Measurements from ENCODE around the gene MAN1C1.
"Not testable (repeated sequence)": the region's sequence is repeated elsewhere in the genome, so short reads cannot be mapped to it uniquely, and the experiment has no call there.

Gene MAN1C1

GRCh38 chr1:25583519-25584370 lies 32.8 kb upstream of the MAN1C1 start:
- DNase-seq, result no peak

- no peak for DNase-seq
Measured at GRCh38 chr1:25586181-25586588, 30.4 kb upstream of the MAN1C1 start.

GRCh38 chr1:25587290-25587689 lies 29.3 kb upstream of the MAN1C1 start:
- DNase-seq, result no peak

GRCh38 chr1:25588224-25588623 lies 28.4 kb upstream of the MAN1C1 start:
- DNase-seq, result not testable (repeated sequence)

- DNase-seq, result not testable (repeated sequence)
Measured at GRCh38 chr1:25588786-25589185, 27.8 kb upstream of the MAN1C1 start.

GRCh38 chr1:25590096-25590824 lies 26.3 kb upstream of the MAN1C1 start:
- DNase-seq, result no peak

- DNase-seq, result no peak
Measured at GRCh38 chr1:25593861-25594260, 22.7 kb upstream of the MAN1C1 start.

GRCh38 chr1:25594971-25595370 lies 21.6 kb upstream of the MAN1C1 start:
- no peak for DNase-seq

- DNase-seq, result not testable (repeated sequence)
Measured at GRCh38 chr1:25596641-25597040, 19.9 kb upstream of the MAN1C1 start.

GRCh38 chr1:25598879-25599278 lies 17.7 kb upstream of the MAN1C1 start:
- DNase-seq, result no peak

GRCh38 chr1:25599969-25600610 lies 16.5 kb upstream of the MAN1C1 start:
- DNase-seq, result no peak

GRCh38 chr1:25600971-25601699 lies 15.5 kb upstream of the MAN1C1 start:
- DNase-seq, result not testable (repeated sequence)

- not testable (repeated sequence) for DNase-seq
Measured at GRCh38 chr1:25603779-25604538, 12.6 kb upstream of the MAN1C1 start.

GRCh38 chr1:25607123-25607522 lies 9.5 kb upstream of the MAN1C1 start:
- no peak for DNase-seq

GRCh38 chr1:25608488-25609178 lies 8.0 kb upstream of the MAN1C1 start:
- DNase-seq, result peak; percentile 66 to 88 (median 82)

- DNase-seq, result no peak
Measured at GRCh38 chr1:25609921-25610320, 6.7 kb upstream of the MAN1C1 start.

GRCh38 chr1:25610822-25611630 lies 5.6 kb upstream of the MAN1C1 start:
- DNase-seq, result peak in 1 of 6 experiments; percentile 5

GRCh38 chr1:25611843-25612242 lies 4.7 kb upstream of the MAN1C1 start:
- no peak for DNase-seq

- DNase-seq, result no peak
Measured at GRCh38 chr1:25612421-25612820, 4.2 kb upstream of the MAN1C1 start.

GRCh38 chr1:25613091-25613490 lies 3.5 kb upstream of the MAN1C1 start:
- DNase-seq, result no peak

All from stimulated activated naive CD4-positive, alpha-beta T cell (primary cell).